Common myeloid progenitor, CD34-positive (primary cell): ENCODE measurements around the gene TLR6.
A peak's percentile ranks its signal among the peaks of the same experiment; 100 is the strongest.
"Not testable (repeated sequence)": the region's sequence is repeated elsewhere in the genome, so short reads cannot be mapped to it uniquely, and the experiment has no call there.

Experiments used
- CTCF ChIA-PET: fragments of 350-600 bp; sonication (Branson Sonifier 250); formaldehyde crosslinking; loops from one replicate; lab custom pipeline; 2021; ENCODE audit warnings: antibody characterized with exemption; lab: Charles Lee
- POLR2A ChIA-PET: fragments of 350-600 bp; sonication (Branson Sonifier 250); formaldehyde crosslinking; loops from one replicate; lab custom pipeline; 2021; ENCODE audit warnings: antibody characterized with exemption; lab: Charles Lee
- DNase-seq, 3 donors: peaks; one replicate each; pipeline versions ENCODE4 v3.0.0 to v3.0.0-alpha.2; 2013
- H3K27ac ChIP-seq, 2 experiments: 1 replicate in 1 of 2; 2 replicates in 1 of 2; pipeline ENCODE4 v1.7.0; 2013; ENCODE audit warnings: inconsistent platforms in 2 of 2, low read length in 2 of 2, mild to moderate bottlenecking in 2 of 2, low read depth in 1 of 2, moderate library complexity in 1 of 2; ENCODE audit not compliant: severe bottlenecking in 2 of 2, insufficient read depth in 1 of 2, poor library complexity in 1 of 2
- H3K27me3 ChIP-seq, 5 experiments: replicated peaks in 2 of 5; 1 replicate in 3 of 5; 2 replicates in 2 of 5; pipeline versions ENCODE4 v1.6.1 to v1.7.0; 2013; ENCODE audit warnings: low read length in 4 of 5, mild to moderate bottlenecking in 2 of 5, moderate library complexity in 2 of 5, inconsistent platforms in 1 of 5; ENCODE audit not compliant: insufficient read depth in 5 of 5, control insufficient read depth in 4 of 5
- H3K36me3 ChIP-seq, 4 experiments: 1 replicate in 2 of 4; 2 replicates in 2 of 4; pipeline versions ENCODE4 v1.6.1 to v1.7.0; 2013; ENCODE audit warnings: low read length in 3 of 4, control low read depth in 1 of 4, mild to moderate bottlenecking in 1 of 4; ENCODE audit not compliant: control insufficient read depth in 4 of 4, insufficient read depth in 4 of 4
- H3K4me1 ChIP-seq, 4 experiments: 1 replicate in 3 of 4; 2 replicates in 1 of 4; pipeline versions ENCODE4 v1.6.1 to v1.7.1; 2013; ENCODE audit warnings: low read length in 3 of 4, mild to moderate bottlenecking in 3 of 4, control low read depth in 1 of 4, inconsistent platforms in 1 of 4, moderate library complexity in 1 of 4; ENCODE audit not compliant: control insufficient read depth in 4 of 4, insufficient read depth in 4 of 4; ENCODE audit errors: control extremely low read depth in 1 of 4
- H3K4me3 ChIP-seq, 7 experiments: 1 replicate in 4 of 7; 2 replicates in 3 of 7; pipeline versions ENCODE4 v1.5.1 to v1.7.0; 2013; ENCODE audit warnings: mild to moderate bottlenecking in 7 of 7, low read length in 6 of 7, moderate library complexity in 6 of 7, inconsistent platforms in 2 of 7, low read depth in 2 of 7, control low read depth in 1 of 7; ENCODE audit not compliant: insufficient read depth in 4 of 7, control insufficient read depth in 1 of 7; ENCODE audit errors: extremely low read depth in 1 of 7
- H3K9me3 ChIP-seq, 5 experiments: 1 replicate in 4 of 5; 2 replicates in 1 of 5; pipeline versions ENCODE4 v1.6.1 to v1.7.1; 2013; ENCODE audit warnings: low read length in 4 of 5, mild to moderate bottlenecking in 2 of 5, inconsistent platforms in 1 of 5, low read depth in 1 of 5, moderate library complexity in 1 of 5; ENCODE audit not compliant: control insufficient read depth in 4 of 5, insufficient read depth in 2 of 5; ENCODE audit errors: control extremely low read depth in 1 of 5
- WGBS: methylation state at CpG from one replicate; pipeline ENCODE4 v1.1.5; 2013; ENCODE audit not compliant: insufficient coverage; 5-methylcytosine and 5-hydroxymethylcytosine counted together

TLR6 gene

DNA sequence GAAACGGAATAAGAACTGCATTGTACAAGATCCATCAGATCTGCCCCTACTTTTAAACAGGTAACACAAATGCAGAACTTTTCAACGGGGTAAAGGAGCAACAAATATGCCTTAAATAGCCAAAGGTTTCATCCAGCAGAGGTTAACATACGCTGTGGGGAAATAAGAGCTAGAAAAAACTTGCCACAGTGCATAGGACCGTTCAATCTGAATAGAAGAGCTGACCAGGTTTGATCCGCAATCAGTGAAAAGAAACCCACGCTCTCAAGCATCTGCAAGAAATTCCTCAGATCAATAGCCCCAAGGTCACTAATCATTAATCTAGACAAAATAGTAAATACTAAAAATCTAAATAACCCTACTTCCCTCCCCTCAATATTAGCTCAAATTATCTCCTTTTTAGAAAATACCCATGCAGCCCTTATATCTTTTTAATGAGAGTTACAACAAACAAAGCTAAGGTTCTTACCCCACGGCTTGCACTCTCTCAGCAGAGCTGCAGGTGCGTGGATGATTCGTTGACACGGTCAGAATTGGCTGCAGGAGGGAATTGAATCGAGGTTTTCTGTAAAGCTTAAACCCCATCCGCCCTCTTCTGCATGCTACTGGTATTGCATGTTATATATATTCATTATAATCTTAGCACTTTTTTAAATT lies 74.0 kb downstream of the TLR6 start, which contains the start of gene TLR10:
TLR10 (minus strand) TSS at position 539 of the 657 bp plus-strand sequence. CDS start 7,400 bp downstream, outside the sequence.
- ChIA-PET CTCF (interaction anchor here (0.7 to 7.9 kb wide), 25 partner anchors 8 to 718 kb away, joined by 3 to 220 read pairs (median 4); partner anchors contain the start of genes TLR1 and TLR6), POLR2A (interaction anchor here (0.7 kb wide), 1 partner anchor 603 kb away, joined by 4 read pairs; no protein-coding TSS in a partner anchor)
- DNase-seq: peak; percentile 54 to 79 (median 79)
- 69% methylated on average over 7 of the region's 12 CpGs for WGBS
- H3K27me3 ChIP-seq: no peaks in the 10 kb centered on the region
- H3K36me3 ChIP-seq: no peaks in the 10 kb centered on the region
- no peak within 1 kb of the TSS for H3K27ac ChIP-seq
- peaks cover 0 to 24% (median 6%) of the 10 kb centered on the region in 4 experiments for H3K4me1 ChIP-seq
- H3K9me3 ChIP-seq: no peaks in the 10 kb centered on the region
- H3K4me3 ChIP-seq: peak within 1 kb of the TSS in 1 of 7 experiments; percentile 23

DNA sequence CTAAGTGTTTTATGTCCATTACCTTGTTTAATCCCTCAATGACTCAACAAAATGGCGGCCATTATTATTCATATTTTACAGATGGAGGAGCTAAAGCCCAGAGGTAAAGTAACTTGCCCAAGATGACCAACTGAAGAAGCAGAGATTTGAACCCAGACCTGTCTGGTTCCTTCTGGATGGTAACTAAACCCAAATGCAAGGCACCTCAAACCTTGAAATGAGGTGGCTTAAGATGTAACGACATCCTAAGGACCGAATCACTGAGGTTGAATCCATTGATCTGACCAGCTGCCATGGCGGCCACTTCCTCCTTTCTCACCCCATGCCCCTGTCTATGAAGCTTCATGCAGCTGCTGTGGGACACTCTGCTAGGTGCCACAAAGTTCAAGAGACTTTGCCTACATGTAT lies 74.8 kb downstream of the TLR6 start:
- CTCF ChIA-PET: interaction anchor here (0.5 to 7.9 kb wide), 21 partner anchors 8 to 718 kb away, joined by 3 to 220 read pairs (median 5); partner anchors contain the start of genes TLR1 and TLR6
- no peak for DNase-seq
- H3K27ac ChIP-seq: no peak overlapping the region
- no peak overlapping the region for H3K4me3 ChIP-seq
- H3K9me3 ChIP-seq: peaks cover 0 to 3% (median 0%) of the 10 kb centered on the region in 5 experiments
- H3K4me1 ChIP-seq: peaks cover 0 to 24% (median 6%) of the 10 kb centered on the region in 4 experiments
- no peaks in the 10 kb centered on the region for H3K36me3 ChIP-seq
- 93% methylated on average over 2 of the region's 4 CpGs for WGBS
- H3K27me3 ChIP-seq: no peaks in the 10 kb centered on the region
- POLR2A ChIA-PET: no interaction called here

DNA sequence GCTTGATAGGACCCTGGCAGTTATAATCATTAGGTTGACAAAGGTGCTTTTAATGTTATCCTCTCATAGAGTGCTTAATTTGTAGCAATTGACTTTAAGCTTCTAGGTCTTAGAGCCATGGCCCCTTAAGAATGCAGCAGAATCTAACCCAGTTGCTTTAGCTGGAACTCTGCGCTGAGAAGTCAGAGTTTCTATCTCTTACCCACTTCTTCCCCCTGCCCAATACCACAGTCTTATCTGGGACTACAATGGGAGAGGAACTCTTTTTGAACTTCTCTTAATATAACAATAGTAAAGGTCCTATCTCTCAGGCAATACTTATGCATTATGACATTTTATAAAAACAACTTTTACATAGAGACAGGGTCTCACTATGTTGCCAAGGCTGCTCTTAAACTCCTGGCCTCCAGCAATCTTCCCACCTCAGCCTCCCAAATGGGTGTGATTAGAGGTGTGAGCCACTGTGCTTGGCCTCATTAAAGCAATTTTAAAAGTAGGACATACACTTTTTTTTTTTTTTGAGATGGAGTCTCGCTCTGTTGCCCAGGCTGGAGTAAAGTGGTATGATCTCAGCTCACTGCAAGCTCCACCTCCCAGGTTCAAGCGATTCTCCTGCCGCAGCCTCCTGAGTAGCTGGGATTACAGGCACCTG lies 75.7 kb downstream of the TLR6 start:
- ChIA-PET POLR2A (no interaction called here), CTCF (interaction anchor here (0.6 to 7.9 kb wide), 11 partner anchors 10 to 717 kb away, joined by 3 to 220 read pairs (median 6); partner anchors contain the start of gene TLR1)
- Histone ChIP-seq H3K27ac (peak overlapping the region in 1 of 2 experiments; percentile 4), H3K36me3 (no peaks in the 10 kb centered on the region), H3K4me1 (peaks cover 0 to 20% (median 6%) of the 10 kb centered on the region in 4 experiments), H3K9me3 (peaks cover 0 to 3% (median 0%) of the 10 kb centered on the region in 5 experiments), H3K27me3 (no peaks in the 10 kb centered on the region), H3K4me3 (no peak overlapping the region)
- peak; percentile 39 to 62 (median 52) for DNase-seq
- 50% methylated on average over 2 of the region's 4 CpGs for WGBS

DNA sequence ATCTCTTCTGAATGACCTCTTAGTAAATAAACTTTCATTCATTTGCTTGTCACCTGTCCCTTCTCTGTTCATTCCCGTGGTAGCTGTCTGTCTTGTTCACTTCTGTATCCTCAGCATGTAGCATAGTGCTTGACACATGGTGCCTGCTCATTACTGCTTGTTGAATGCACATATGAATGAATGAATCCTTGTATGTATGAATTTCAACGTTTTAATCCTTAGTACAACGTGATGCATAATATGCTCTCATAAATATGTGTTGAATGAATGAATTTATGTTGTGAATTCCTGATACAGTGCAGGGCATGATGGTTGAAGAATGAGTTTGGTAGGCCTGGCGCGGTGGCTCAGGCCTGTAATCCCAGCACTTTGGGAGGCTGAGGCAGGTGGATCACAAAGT lies 76.8 kb downstream of the TLR6 start:
- H3K27me3 ChIP-seq: no peaks in the 10 kb centered on the region
- ChIA-PET CTCF (interaction anchor here (0.8 to 7.9 kb wide), 6 partner anchors 9 to 86 kb away, joined by 3 to 220 read pairs (median 5); no protein-coding TSS in a partner anchor), POLR2A (no interaction called here)
- WGBS: 98% methylated on average over 4 of the region's 5 CpGs
- no peak overlapping the region for H3K4me3 ChIP-seq
- H3K27ac ChIP-seq: no peak overlapping the region
- H3K9me3 ChIP-seq: peaks cover 0 to 3% (median under 1%) of the 10 kb centered on the region in 5 experiments
- H3K36me3 ChIP-seq: no peaks in the 10 kb centered on the region
- no peak for DNase-seq
- H3K4me1 ChIP-seq: peaks cover 0 to 17% (median 6%) of the 10 kb centered on the region in 4 experiments

DNA sequence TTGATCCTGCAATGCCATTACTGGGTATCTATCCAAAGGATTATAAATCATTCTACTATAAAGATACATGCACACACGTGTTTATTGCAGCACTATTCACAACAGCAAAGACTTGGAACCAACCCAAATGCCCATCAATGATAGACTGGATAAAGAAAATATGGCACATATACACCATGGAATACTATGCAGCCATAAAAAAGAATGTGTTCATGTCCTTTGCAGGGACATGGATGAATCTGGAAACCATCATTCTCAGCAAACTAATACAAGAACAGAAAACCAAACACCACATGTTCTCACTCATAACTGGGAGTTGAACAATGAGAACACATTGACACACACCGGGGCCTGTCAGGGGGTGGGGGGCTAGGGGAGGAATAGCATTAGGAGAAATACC lies 78.7 kb downstream of the TLR6 start:
- H3K27me3 ChIP-seq, POLR2A ChIA-PET, H3K9me3 ChIP-seq, H3K4me3 ChIP-seq, H3K27ac ChIP-seq, DNase-seq, H3K36me3 ChIP-seq: not testable (repeated sequence)
- WGBS: no CpG with 5 or more reads among the region's 2 CpGs
- peaks cover 0 to 17% (median 6%) of the 10 kb centered on the region in 4 experiments for H3K4me1 ChIP-seq
- CTCF ChIA-PET: interaction anchor here (2.0 kb wide), 1 partner anchor 19 kb away, joined by 11 read pairs; no protein-coding TSS in a partner anchor

DNA sequence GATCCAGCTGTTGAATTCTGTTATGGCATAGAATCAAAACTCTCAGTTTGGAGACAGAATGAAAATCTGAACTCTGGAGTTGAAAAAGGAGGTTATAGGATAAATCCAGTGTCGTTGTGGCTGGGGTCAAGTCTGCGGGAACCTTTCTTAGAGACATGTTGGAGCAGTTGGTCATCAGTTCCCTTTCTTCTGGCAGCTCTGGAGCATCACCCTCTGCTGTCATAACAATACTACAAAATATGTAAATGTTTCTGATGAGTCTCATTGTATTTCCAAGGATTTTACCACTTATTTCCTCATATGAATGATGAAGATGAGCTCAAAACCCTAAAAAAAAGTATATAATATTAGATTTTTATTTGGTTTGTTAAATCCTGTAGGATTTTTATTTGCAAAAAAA lies 81.3 kb downstream of the TLR6 start:
- Histone ChIP-seq H3K4me3 (no peak overlapping the region), H3K9me3 (peaks cover 0 to 7% (median 4%) of the 10 kb centered on the region in 5 experiments), H3K36me3 (no peaks in the 10 kb centered on the region), H3K27me3 (no peaks in the 10 kb centered on the region), H3K4me1 (no peaks in the 10 kb centered on the region), H3K27ac (no peak overlapping the region)
- ChIA-PET POLR2A (no interaction called here), CTCF (interaction anchor here (1.2 to 1.6 kb wide), 3 partner anchors 11 to 86 kb away, joined by 3 to 4 read pairs (median 4); no protein-coding TSS in a partner anchor)
- 80% methylated on average over 1 of the region's 2 CpGs for WGBS
- no peak for DNase-seq
